ENCODE measurements around the gene ADAMTS2.

The ADAMTS2 gene

GRCh38 chr5:179362355-179362754 lies 17.1 kb upstream of the ADAMTS2 start:
- no peak overlapping the region for H2BK12ac ChIP-seq (ENCODE audit: low read length)
- no CpG with 5 or more reads among the region's 18 CpGs for WGBS (ENCODE audit: extremely low coverage, insufficient coverage, insufficient read length)
- H2AK5ac ChIP-seq (ENCODE audit: low read length): no peak overlapping the region
- H3K79me2 ChIP-seq (ENCODE audit: control insufficient read depth, insufficient read depth, low read length, poor library complexity): no peaks in the 10 kb centered on the region
- no peak for DNase-seq
- H3K4me3 ChIP-seq (ENCODE audit: low read depth, low read length): peak overlapping the region; percentile 32
- no peak overlapping the region for H3K23ac ChIP-seq (ENCODE audit: low read length)
- H3K9ac ChIP-seq (ENCODE audit: low read length): peak overlapping the region; percentile 16
- no peak overlapping the region for H4K91ac ChIP-seq (ENCODE audit: low read depth, low read length)
- H3K14ac ChIP-seq (ENCODE audit: low read length): no peak overlapping the region
- no peaks in the 10 kb centered on the region for H3K36me3 ChIP-seq (ENCODE audit: control insufficient read depth in 1 of 2, insufficient read depth in 2 of 2, low read length in 2 of 2)
- no peak overlapping the region for H2BK5ac ChIP-seq (ENCODE audit: low read depth, low read length, poor library complexity)
- no peaks in the 10 kb centered on the region for H3K4me1 ChIP-seq (ENCODE audit: control insufficient read depth in 1 of 2, insufficient read depth in 2 of 2, low read length in 2 of 2)
- no peak overlapping the region for H3K4me2 ChIP-seq (ENCODE audit: low read length)
- no peak overlapping the region for H3K4ac ChIP-seq (ENCODE audit: low read depth, low read length)
- no peak overlapping the region for H3K18ac ChIP-seq (ENCODE audit: low read length)
- H3K9me3 ChIP-seq (ENCODE audit: insufficient read depth, low read depth, low read length): peaks cover 9% of the 10 kb centered on the region
- H4K8ac ChIP-seq (ENCODE audit: low read depth, low read length): no peak overlapping the region
- H3K27ac ChIP-seq (ENCODE audit: low read depth, low read length): no peak overlapping the region
- H3K79me1 ChIP-seq (ENCODE audit: low read length): no peaks in the 10 kb centered on the region
- H4K12ac ChIP-seq (ENCODE audit: low read depth, low read length): no peak overlapping the region
- H3K27me3 ChIP-seq (ENCODE audit: insufficient read depth, low read length): no peaks in the 10 kb centered on the region
- no peak overlapping the region for H2BK120ac ChIP-seq (ENCODE audit: insufficient read depth, low read length, poor library complexity)
- no peak overlapping the region for H2AFZ ChIP-seq (ENCODE audit: insufficient read depth, low read length, poor library complexity)

- no CpG with 5 or more reads among the region's 16 CpGs for WGBS (ENCODE audit: extremely low coverage, insufficient coverage, insufficient read length)
- H3K14ac ChIP-seq (ENCODE audit: low read length): no peak overlapping the region
- H4K91ac ChIP-seq (ENCODE audit: low read depth, low read length): no peak overlapping the region
- no peaks in the 10 kb centered on the region for H3K79me1 ChIP-seq (ENCODE audit: low read length)
- no peak overlapping the region for H3K4ac ChIP-seq (ENCODE audit: low read depth, low read length)
- no peak overlapping the region for H2AK5ac ChIP-seq (ENCODE audit: low read length)
- no peak overlapping the region for H3K23ac ChIP-seq (ENCODE audit: low read length)
- no peak overlapping the region for H3K9ac ChIP-seq (ENCODE audit: low read length)
- no peak overlapping the region for H3K4me2 ChIP-seq (ENCODE audit: low read length)
- no peaks in the 10 kb centered on the region for H3K36me3 ChIP-seq (ENCODE audit: control insufficient read depth in 1 of 2, insufficient read depth in 2 of 2, low read length in 2 of 2)
- no peak for DNase-seq
- no peak overlapping the region for H3K27ac ChIP-seq (ENCODE audit: low read depth, low read length)
- no peak overlapping the region for H3K18ac ChIP-seq (ENCODE audit: low read length)
- no peak overlapping the region for H4K12ac ChIP-seq (ENCODE audit: low read depth, low read length)
- H3K4me3 ChIP-seq (ENCODE audit: low read depth, low read length): no peak overlapping the region
- H4K8ac ChIP-seq (ENCODE audit: low read depth, low read length): no peak overlapping the region
- H3K4me1 ChIP-seq (ENCODE audit: control insufficient read depth in 1 of 2, insufficient read depth in 2 of 2, low read length in 2 of 2): no peaks in the 10 kb centered on the region
- peaks cover 9% of the 10 kb centered on the region for H3K9me3 ChIP-seq (ENCODE audit: insufficient read depth, low read depth, low read length)
- no peak overlapping the region for H2BK5ac ChIP-seq (ENCODE audit: low read depth, low read length, poor library complexity)
- no peak overlapping the region for H2BK12ac ChIP-seq (ENCODE audit: low read length)
- no peak overlapping the region for H2AFZ ChIP-seq (ENCODE audit: insufficient read depth, low read length, poor library complexity)
- no peak overlapping the region for H2BK120ac ChIP-seq (ENCODE audit: insufficient read depth, low read length, poor library complexity)
- H3K27me3 ChIP-seq (ENCODE audit: insufficient read depth, low read length): no peaks in the 10 kb centered on the region
- H3K79me2 ChIP-seq (ENCODE audit: control insufficient read depth, insufficient read depth, low read length, poor library complexity): no peaks in the 10 kb centered on the region
Observed at GRCh38 chr5:179361037-179361603, 15.9 kb upstream of the ADAMTS2 start.

GRCh38 chr5:179357031-179357430 lies 11.8 kb upstream of the ADAMTS2 start:
- no peak overlapping the region for H2AFZ ChIP-seq (ENCODE audit: insufficient read depth, low read length, poor library complexity)
- no peak overlapping the region for H3K4ac ChIP-seq (ENCODE audit: low read depth, low read length)
- DNase-seq: no peak
- H4K91ac ChIP-seq (ENCODE audit: low read depth, low read length): no peak overlapping the region
- no peak overlapping the region for H3K18ac ChIP-seq (ENCODE audit: low read length)
- no peak overlapping the region for H2BK5ac ChIP-seq (ENCODE audit: low read depth, low read length, poor library complexity)
- peaks cover 2% of the 10 kb centered on the region for H3K9me3 ChIP-seq (ENCODE audit: insufficient read depth, low read depth, low read length)
- no peak overlapping the region for H2BK12ac ChIP-seq (ENCODE audit: low read length)
- no peak overlapping the region for H3K9ac ChIP-seq (ENCODE audit: low read length)
- no peak overlapping the region for H3K23ac ChIP-seq (ENCODE audit: low read length)
- H4K12ac ChIP-seq (ENCODE audit: low read depth, low read length): no peak overlapping the region
- H2AK5ac ChIP-seq (ENCODE audit: low read length): no peak overlapping the region
- H3K27ac ChIP-seq (ENCODE audit: low read depth, low read length): no peak overlapping the region
- H3K4me3 ChIP-seq (ENCODE audit: low read depth, low read length): no peak overlapping the region
- H3K27me3 ChIP-seq (ENCODE audit: insufficient read depth, low read length): no peaks in the 10 kb centered on the region
- no CpG with 5 or more reads among the region's 7 CpGs for WGBS (ENCODE audit: extremely low coverage, insufficient coverage, insufficient read length)
- H3K4me1 ChIP-seq (ENCODE audit: control insufficient read depth in 1 of 2, insufficient read depth in 2 of 2, low read length in 2 of 2): no peaks in the 10 kb centered on the region
- H3K79me2 ChIP-seq (ENCODE audit: control insufficient read depth, insufficient read depth, low read length, poor library complexity): no peaks in the 10 kb centered on the region
- no peak overlapping the region for H3K4me2 ChIP-seq (ENCODE audit: low read length)
- no peaks in the 10 kb centered on the region for H3K79me1 ChIP-seq (ENCODE audit: low read length)
- no peak overlapping the region for H2BK120ac ChIP-seq (ENCODE audit: insufficient read depth, low read length, poor library complexity)
- no peak overlapping the region for H3K14ac ChIP-seq (ENCODE audit: low read length)
- H4K8ac ChIP-seq (ENCODE audit: low read depth, low read length): no peak overlapping the region
- H3K36me3 ChIP-seq (ENCODE audit: control insufficient read depth in 1 of 2, insufficient read depth in 2 of 2, low read length in 2 of 2): no peaks in the 10 kb centered on the region

- Histone ChIP-seq H3K9me3 (ENCODE audit: insufficient read depth, low read depth, low read length) (peaks cover 2% of the 10 kb centered on the region), H3K4me3 (ENCODE audit: low read depth, low read length) (no peak overlapping the region), H3K23ac (ENCODE audit: low read length) (no peak overlapping the region), H2AK5ac (ENCODE audit: low read length) (no peak overlapping the region), H3K18ac (ENCODE audit: low read length) (no peak overlapping the region), H3K27me3 (ENCODE audit: insufficient read depth, low read length) (no peaks in the 10 kb centered on the region), H3K4me1 (ENCODE audit: control insufficient read depth in 1 of 2, insufficient read depth in 2 of 2, low read length in 2 of 2) (no peaks in the 10 kb centered on the region), H3K27ac (ENCODE audit: low read depth, low read length) (no peak overlapping the region), H2BK5ac (ENCODE audit: low read depth, low read length, poor library complexity) (no peak overlapping the region), H2AFZ (ENCODE audit: insufficient read depth, low read length, poor library complexity) (no peak overlapping the region), H2BK120ac (ENCODE audit: insufficient read depth, low read length, poor library complexity) (no peak overlapping the region), H3K4ac (ENCODE audit: low read depth, low read length) (no peak overlapping the region), H3K4me2 (ENCODE audit: low read length) (no peak overlapping the region), H3K9ac (ENCODE audit: low read length) (no peak overlapping the region), H3K36me3 (ENCODE audit: control insufficient read depth in 1 of 2, insufficient read depth in 2 of 2, low read length in 2 of 2) (no peaks in the 10 kb centered on the region), H2BK12ac (ENCODE audit: low read length) (no peak overlapping the region), H4K12ac (ENCODE audit: low read depth, low read length) (no peak overlapping the region), H4K91ac (ENCODE audit: low read depth, low read length) (no peak overlapping the region), H3K14ac (ENCODE audit: low read length) (no peak overlapping the region), H3K79me1 (ENCODE audit: low read length) (no peaks in the 10 kb centered on the region), H3K79me2 (ENCODE audit: control insufficient read depth, insufficient read depth, low read length, poor library complexity) (no peaks in the 10 kb centered on the region), H4K8ac (ENCODE audit: low read depth, low read length) (no peak overlapping the region)
- WGBS (ENCODE audit: extremely low coverage, insufficient coverage, insufficient read length): no CpG with 5 or more reads among the region's 11 CpGs
- peak in 1 of 2 donors; percentile 8 for DNase-seq
Observed at GRCh38 chr5:179355976-179356974, 11.0 kb upstream of the ADAMTS2 start.
